GM21381 (cell line): ENCODE results near the gene FAM163A.
"Not testable (repeated sequence)": the region's sequence is repeated elsewhere in the genome, so short reads cannot be mapped to it uniquely, and the experiment has no call there.

ENCODE experiments used
- ATAC-seq: cut with Tn5 transposase; IDR thresholded peaks from one replicate; pipeline ENCODE4 v1.9.1; 2021; ENCODE audit warnings: mild to moderate bottlenecking, moderate library complexity; ENCODE audit not compliant: unreplicated experiment

Gene FAM163A

GRCh38 chr1:179788259-179788658 lies 45.2 kb downstream of the FAM163A start:
- ATAC-seq: no peak

- no peak for ATAC-seq
These were observed 50.2 kb downstream of the FAM163A start for GRCh38 chr1:179793281-179793680.

- ATAC-seq: no peak
These were observed 51.1 kb downstream of the FAM163A start for GRCh38 chr1:179794146-179794545.

GRCh38 chr1:179794669-179795068 lies 51.6 kb downstream of the FAM163A start:
- no peak for ATAC-seq

GRCh38 chr1:179798213-179798863 lies 55.2 kb downstream of the FAM163A start:
- ATAC-seq: no peak

GRCh38 chr1:179798864-179799516 lies 55.9 kb downstream of the FAM163A start:
- no peak for ATAC-seq

GRCh38 chr1:179800481-179800880 lies 57.4 kb downstream of the FAM163A start:
- ATAC-seq: no peak

GRCh38 chr1:179803104-179803503 lies 60.0 kb downstream of the FAM163A start:
- ATAC-seq: no peak

GRCh38 chr1:179803918-179804317 lies 60.8 kb downstream of the FAM163A start:
- ATAC-seq: no peak

GRCh38 chr1:179804417-179804816 lies 61.3 kb downstream of the FAM163A start:
- not testable (repeated sequence) for ATAC-seq

GRCh38 chr1:179805291-179806195 lies 62.5 kb downstream of the FAM163A start:
- ATAC-seq: no peak

GRCh38 chr1:179806333-179806732 lies 63.2 kb downstream of the FAM163A start:
- ATAC-seq: no peak

- ATAC-seq: no peak
These were observed 64.2 kb downstream of the FAM163A start for GRCh38 chr1:179807291-179807690.

GRCh38 chr1:179807691-179808485 lies 64.8 kb downstream of the FAM163A start:
- no peak for ATAC-seq

GRCh38 chr1:179808503-179808902 lies 65.4 kb downstream of the FAM163A start:
- no peak for ATAC-seq

GRCh38 chr1:179809506-179810366 lies 66.6 kb downstream of the FAM163A start:
- ATAC-seq: peak; percentile 65

- ATAC-seq: no peak
These were observed 67.2 kb downstream of the FAM163A start for GRCh38 chr1:179810367-179810715.

- no peak for ATAC-seq
These were observed 69.6 kb downstream of the FAM163A start for GRCh38 chr1:179812501-179813292.
